ENCODE results near the gene THUMPD3.
A peak's percentile ranks its signal among the peaks of the same experiment; 100 is the strongest.

DNA sequence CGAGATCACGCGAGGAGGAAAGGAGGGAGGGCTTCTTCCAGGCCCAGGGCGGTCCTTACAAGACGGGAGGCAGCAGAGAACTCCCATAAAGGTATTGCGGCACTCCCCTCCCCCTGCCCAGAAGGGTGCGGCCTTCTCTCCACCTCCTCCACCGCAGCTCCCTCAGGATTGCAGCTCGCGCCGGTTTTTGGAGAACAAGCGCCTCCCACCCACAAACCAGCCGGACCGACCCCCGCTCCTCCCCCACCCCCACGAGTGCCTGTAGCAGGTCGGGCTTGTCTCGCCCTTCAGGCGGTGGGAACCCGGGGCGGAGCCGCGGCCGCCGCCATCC is 33.4 kb downstream of the THUMPD3 start:
- TF ChIP-seq, protein P1, sequence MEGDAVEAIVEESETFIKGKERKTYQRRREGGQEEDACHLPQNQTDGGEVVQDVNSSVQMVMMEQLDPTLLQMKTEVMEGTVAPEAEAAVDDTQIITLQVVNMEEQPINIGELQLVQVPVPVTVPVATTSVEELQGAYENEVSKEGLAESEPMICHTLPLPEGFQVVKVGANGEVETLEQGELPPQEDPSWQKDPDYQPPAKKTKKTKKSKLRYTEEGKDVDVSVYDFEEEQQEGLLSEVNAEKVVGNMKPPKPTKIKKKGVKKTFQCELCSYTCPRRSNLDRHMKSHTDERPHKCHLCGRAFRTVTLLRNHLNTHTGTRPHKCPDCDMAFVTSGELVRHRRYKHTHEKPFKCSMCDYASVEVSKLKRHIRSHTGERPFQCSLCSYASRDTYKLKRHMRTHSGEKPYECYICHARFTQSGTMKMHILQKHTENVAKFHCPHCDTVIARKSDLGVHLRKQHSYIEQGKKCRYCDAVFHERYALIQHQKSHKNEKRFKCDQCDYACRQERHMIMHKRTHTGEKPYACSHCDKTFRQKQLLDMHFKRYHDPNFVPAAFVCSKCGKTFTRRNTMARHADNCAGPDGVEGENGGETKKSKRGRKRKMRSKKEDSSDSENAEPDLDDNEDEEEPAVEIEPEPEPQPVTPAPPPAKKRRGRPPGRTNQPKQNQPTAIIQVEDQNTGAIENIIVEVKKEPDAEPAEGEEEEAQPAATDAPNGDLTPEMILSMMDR (IDR thresholded peaks at IDR 0.05), result no peak
- peak in 1 of 2 donors; percentile 14 for TF ChIP-seq POLR2A (IDR thresholded peaks at IDR 0.05)
- no peak for TF ChIP-seq EP300 (IDR thresholded peaks at IDR 0.05)
